T-helper 2 cell treated with Interferon-gamma antibody and Interleukin-4, amounts not matched to agents 100 ng/mL and 5 ng/mL, for 36 hours (primary cell): ENCODE data around the gene ASNSD1. TPM values are rescaled to one million over a fixed set of nuclear protein-coding genes. Genes with fewer than 3 reads are reported as not detected.
"Not testable (repeated sequence)": the region's sequence is repeated elsewhere in the genome, so short reads cannot be mapped to it uniquely, and the experiment has no call there.

Experiments
- intact Hi-C: fragments of 100-400 bp; cut with micrococcal nuclease; formaldehyde crosslinking; loops from one replicate; pipeline ENCODE4 v1.15.1; 2023
- total RNA-seq: library from RNA; stranded (reverse); gene quantifications from 2 replicates; pipeline ENCODE4 v1.2.3, GENCODE V29; 2022

Gene ASNSD1
- total RNA-seq, 1 donor from 2014 or later, result 42.5 TPM

DNA sequence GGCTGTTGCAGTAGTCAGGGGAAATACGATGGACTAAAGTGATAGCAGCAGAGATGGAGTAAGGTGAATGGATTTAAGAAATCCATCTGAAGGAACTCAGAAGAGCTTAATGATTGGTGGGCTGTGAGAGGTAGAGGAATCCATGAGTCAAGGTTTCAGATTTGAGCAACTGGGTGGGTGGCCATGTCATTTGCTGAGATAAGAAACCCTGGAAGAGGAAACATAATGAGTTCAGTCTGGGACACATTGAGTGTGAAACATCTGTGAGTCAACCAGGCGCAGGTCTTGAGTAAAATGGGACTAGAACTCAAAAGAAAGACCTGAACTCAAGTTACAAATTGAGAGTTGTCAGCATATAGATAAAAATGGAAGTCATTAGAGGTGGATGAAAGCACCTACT, 19.7 kb upstream of the ASNSD1 start:
- intact Hi-C loops, result no loop called here

DNA sequence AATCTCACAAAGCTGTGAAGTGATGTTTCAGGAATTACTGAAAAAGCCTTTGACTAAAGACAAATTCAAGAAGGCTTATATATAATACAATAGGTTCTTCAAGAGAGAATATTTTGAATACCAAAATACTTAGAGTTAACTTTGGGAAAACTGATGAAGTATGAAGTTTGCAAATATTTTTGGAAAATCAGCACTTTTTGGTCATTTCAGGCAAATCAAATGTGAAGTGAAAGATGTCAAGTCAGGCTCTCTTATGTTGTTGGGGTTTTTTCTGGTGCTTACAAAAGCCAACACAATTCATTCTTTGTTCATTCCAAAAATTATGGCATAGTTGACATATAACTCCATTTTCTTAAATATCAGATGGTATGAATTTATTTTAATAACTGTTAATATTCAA, 14.7 kb upstream of the ASNSD1 start:
- intact Hi-C loops, result no loop called here

DNA sequence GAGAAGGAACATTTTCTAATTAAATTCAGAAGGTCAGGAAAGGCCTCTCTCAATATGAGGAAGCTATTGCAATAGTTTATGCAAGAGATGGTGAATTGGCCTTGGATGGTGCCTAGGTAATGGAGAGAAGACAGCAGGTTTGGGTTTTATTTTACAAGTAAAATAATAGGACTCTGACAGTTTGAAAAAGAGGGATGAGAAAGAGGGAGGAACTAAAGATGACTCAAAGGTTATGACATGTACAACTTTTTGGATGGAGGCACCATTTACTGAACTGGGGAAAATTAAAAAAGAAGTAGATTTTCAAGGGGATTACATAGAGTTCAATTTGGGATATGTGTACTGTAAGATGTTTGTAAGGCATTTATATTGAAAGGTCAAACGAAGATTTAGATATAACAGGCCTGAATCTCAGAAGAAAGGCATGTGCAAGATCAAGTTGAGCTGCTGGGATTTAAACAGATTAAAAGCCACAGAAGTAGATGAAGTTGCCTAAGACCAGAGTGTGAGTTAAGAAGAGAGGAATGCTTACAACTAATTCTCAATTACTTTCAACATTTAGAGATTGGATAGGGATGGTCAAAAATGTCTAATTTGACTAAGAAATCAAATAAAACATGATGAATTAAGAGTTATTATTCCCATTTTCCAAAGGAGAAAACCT, 12.3 kb upstream of the ASNSD1 start:
- intact Hi-C loops, result no loop called here

DNA sequence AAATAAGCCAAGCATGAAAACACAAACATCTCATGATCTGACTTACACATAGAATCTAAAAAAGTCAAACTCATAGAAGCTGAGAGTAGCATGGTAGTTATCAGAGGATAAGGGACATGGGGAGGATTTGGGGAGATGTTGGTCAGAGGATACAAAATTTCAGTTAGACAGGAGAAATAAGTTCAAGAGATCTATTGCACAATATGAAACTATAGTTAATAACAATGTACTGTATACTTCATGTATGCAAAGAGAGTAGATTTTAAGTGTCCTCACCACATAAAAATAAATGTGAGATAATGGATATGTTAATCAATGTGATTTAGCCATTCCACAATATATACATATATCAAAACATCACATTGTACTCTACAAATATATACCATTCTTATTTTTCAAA, 10.0 kb upstream of the ASNSD1 start:
- intact Hi-C loops, result no loop called here

DNA sequence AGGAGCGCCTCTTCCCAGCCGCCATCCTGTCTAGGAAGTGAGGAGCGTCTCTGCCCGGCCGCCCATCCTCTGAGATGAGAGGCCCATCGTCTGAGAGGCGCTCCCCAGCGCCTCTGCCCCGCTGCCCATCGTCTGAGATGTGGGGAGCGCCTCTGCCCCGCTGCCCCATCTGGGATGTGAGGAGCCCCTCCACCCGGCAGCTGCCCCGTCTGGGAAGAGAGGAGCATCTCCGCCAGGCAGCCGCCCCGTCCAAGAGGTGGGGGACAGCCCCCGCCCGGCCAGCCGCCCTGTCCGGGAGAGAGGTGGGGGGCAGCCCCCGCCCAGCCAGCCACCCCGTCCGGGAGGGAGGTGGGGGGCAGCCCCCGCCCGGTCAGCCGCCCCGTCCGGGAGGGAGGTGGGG, 7.8 kb upstream of the ASNSD1 start:
- intact Hi-C loops, result not testable (repeated sequence)

DNA sequence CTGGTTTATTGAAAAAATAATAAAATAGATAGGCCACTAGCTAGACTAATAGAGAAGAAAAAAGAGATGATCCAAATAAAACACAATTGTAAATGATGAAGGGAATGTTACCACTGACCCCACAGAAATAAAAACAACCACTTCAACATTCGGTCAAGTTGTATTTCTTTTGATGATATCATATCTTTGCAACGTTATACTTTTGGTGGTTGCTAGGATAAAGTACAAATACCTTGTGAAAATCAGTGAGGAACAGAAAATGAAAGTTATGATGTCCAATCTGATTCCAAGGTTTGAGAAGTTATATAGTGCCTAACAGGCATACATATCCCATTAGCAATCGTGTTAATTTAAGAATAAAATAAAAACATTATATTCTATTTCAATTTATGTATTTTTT, 6.6 kb upstream of the ASNSD1 start:
- intact Hi-C loops, result no loop called here

DNA sequence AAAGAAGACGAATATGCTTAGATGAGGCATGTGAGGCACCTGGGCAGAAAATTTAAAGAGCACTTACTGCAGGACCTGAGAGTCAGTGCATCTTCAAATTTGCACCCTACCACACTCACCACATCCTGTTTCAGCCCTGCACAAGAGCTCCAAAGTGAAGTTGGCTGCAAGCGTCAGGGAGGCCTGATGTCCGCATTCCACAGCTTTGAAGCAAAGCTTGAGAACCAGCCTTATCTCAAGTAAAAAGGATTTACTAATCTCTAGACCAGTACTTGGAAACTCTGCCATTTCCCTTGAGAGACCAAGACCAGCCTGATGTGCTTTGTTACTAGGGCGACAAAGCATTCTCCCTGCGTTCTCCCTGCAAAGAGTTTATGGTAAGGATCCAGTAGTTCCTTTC, 3.4 kb upstream of the ASNSD1 start:
- intact Hi-C loops, result no loop called here

DNA sequence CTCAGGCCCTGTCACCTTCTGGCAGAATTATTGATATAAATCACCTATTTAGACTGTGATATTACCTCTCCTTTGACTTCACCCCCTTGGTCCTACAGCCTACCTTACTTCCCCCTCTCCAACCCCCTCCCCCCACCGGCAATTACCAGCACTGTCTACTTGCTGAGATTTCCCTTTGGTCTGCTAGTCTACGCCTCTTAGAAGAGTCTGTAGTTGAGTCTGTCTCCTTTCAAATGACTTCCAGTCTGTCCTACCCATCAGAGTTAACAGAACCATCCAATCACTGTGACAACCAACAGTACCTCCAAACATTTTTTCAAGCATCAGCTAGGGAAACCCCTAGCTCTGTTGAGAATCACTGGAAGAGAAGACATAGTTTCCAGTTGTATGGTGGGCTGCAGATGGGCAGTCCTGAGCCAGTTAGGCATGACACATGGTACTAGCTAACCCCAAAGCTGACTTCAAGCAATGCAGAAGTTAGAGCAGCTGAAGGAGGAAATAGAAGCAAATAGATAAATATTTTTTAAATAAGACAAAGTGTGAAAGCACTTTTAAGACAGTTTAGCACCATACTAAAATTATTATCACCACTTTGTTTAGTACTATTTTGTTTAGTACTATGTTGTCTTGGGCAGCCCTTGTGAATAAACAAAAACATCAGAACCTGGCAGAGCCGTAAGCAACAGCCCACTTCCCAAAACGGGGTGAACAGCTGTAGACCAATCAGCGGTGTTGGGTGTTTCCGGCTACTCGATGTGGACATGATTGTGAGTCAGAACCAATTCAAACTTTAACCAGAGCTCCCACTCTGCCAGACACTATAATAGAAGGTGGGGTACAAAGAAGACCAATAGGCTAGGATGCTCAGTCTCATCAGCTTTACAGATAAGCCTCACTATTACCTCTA, 2.7 kb upstream of the ASNSD1 start:
- intact Hi-C loops, result no loop called here

DNA sequence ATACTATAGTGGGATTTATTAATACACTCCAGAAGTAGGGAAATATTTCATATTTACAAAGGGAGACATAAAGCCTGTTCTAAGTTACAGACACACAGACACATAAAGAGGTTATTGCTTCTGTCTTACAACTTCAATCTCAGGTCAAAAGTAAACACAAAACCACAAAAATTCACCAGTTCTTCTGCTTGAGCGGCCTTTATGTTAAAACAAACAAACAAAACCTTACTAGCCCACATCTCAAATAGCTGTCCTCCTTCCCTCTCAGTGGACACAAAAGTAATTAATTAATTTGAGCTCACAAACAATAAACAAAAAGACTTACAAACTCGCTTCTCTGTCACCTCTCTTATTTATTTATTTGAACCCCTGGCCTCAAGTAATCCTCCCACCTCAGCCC, 1.5 kb upstream of the ASNSD1 start:
- intact Hi-C loops, result loop anchor here (2.0 to 10.0 kb wide), 6 partner anchors 357 to 1353 kb away; partner anchors contain the start of genes GLS, NAB1 and STAT1

DNA sequence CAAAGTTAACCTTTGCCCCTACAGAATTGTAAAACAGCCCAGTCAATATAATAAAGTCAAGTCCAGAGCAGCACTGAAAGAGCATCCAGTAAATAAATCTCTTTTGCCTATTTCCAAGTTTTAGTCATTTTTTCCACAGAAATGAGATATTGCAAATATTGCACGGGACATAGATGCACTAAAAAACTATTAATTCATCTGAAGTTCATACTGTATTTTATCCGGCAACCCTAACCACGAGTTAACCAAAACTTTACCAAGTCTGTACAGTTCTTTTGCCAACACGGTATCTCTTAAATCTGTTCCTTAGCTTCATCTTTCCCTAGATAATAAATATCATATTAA, 484 bp upstream of the ASNSD1 start:
- intact Hi-C loops, result loop anchor here (1.0 to 10.0 kb wide), 14 partner anchors 14 to 1352 kb away; partner anchors contain the start of genes ANKAR, GLS, HIBCH and NAB1

DNA sequence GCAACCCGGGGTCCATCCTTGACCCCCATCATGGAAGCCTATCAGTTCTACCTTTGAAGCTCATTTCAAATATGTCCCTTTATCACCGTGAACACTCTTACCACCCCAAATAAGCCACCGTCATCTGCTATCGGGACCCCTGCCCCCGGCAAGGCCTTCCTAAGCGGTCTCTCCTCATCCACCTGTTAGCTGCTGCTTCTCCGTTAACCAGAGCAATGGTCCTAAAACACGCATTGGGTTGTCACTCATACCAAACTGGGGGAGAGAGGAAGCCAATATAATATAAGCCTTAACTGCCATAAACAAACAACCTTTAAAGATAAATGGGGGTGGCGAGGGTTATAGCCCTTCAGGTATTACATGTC, 680 bp downstream of the ASNSD1 start:
- intact Hi-C loops, result loop anchor here (1.0 to 10.0 kb wide), 14 partner anchors 12 to 1350 kb away; partner anchors contain the start of genes ANKAR, GLS, HIBCH and NAB1

DNA sequence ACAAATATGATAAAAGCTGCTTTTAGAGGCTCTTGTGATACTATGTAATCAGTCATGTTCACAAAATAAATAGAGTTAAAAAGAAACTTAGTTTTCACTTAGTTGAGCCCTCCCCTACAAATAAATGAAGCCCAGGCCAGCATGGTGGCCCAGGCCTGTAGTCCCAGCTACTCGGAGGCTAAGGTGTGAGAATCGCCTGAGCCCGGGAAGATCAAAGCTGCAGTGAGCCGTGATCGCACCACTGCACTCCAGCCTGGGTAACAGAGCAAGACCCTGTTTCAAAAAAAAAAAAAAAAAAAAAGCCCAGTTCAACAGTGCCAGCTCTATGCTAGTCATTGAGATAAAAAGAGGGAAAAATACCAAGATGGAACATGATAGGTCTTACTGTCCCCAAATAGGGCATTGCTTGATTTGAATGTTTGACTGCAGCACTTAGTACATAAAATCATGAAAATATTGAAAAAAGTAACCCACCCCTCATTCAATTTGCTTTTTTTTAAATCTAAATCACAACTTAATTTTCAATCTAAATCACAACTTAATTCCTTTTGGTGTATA, 1.5 kb downstream of the ASNSD1 start:
- intact Hi-C loops, result loop anchor here (5.0 to 10.0 kb wide), 3 partner anchors 360 to 1350 kb away; partner anchors contain the start of genes NAB1 and STAT1

DNA sequence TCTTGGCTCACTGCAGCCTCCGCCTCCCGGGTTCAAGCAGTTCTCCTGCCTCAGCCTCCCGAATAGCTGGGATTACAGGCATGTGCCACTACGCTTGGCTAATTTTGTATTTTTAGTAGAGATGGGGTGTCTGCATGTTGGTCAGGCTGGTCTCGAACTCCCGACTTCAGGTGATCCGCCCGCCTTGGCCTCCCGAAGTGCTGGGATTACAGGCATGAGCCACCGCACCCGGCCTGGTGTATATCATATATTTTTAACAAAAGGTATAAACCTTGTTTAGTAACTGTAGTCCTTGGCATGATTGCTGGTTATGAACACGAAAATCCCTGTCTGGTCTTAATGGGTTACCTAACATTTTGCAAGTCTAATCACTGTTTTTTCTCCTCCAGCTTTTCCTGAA, 2.1 kb downstream of the ASNSD1 start:
- intact Hi-C loops, result loop anchor here (5.0 to 10.0 kb wide), 3 partner anchors 361 to 1349 kb away; partner anchors contain the start of genes NAB1 and STAT1

DNA sequence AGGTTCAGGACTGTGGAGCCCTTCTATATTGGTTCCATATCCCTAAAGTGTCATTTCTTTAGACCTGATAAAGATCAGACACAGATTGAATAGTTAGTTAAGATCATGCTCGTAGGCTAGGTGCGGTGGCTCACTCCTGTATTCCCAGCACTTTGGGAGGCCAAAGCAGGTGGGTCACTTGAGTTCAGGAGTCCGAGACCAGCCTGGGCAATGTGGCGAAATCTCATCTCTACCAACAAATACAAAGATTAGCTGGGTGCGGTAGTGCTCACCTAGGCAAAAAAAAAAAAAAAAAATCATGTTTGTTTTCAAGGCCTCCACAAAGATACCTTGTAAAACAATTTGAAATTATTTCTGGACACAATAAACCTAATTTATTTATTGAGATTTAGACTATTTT, 8.7 kb downstream of the ASNSD1 start:
- intact Hi-C loops, result loop anchor here (5.0 to 10.0 kb wide), 2 partner anchors 373 to 975 kb away; partner anchors contain the start of gene NAB1

DNA sequence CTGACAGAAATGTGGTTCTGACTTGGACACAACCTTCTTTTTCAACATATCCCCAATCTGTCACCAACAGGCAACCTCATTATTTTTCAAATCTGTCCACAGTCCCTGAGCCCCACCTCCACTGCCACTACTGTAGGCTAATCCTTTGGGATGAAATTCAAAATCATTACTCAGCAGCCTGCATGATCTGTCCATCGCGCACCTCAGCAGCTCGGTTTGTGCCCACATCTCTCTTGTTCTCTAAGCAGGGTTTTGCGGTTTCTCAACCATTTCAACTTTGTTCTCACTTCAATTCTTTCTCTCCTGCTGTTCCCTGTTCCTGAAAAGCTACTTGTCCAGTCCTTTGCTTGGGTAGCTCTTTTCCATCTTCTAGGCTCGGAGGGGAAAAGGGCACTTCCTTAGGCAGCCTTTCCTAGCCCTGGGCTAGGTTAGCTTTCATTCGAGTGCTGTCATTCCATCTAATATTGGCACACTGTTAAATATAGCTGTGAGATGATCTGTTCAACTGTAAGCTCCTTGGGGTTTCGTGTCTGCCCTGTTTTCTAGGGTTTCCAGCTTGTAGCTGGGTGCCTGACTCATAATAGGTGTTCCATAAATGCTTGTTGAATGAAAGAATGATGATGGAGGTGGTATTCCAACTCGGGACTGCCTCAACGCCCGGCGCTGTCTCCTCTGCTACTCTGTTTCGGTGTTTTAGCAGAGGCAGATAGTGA, 12.6 kb downstream of the ASNSD1 start:
- intact Hi-C loops, result loop anchor here (1.0 to 5.0 kb wide), 5 partner anchors 13 to 377 kb away; partner anchors contain the start of genes ASNSD1, ORMDL1, OSGEPL1 and PMS1

DNA sequence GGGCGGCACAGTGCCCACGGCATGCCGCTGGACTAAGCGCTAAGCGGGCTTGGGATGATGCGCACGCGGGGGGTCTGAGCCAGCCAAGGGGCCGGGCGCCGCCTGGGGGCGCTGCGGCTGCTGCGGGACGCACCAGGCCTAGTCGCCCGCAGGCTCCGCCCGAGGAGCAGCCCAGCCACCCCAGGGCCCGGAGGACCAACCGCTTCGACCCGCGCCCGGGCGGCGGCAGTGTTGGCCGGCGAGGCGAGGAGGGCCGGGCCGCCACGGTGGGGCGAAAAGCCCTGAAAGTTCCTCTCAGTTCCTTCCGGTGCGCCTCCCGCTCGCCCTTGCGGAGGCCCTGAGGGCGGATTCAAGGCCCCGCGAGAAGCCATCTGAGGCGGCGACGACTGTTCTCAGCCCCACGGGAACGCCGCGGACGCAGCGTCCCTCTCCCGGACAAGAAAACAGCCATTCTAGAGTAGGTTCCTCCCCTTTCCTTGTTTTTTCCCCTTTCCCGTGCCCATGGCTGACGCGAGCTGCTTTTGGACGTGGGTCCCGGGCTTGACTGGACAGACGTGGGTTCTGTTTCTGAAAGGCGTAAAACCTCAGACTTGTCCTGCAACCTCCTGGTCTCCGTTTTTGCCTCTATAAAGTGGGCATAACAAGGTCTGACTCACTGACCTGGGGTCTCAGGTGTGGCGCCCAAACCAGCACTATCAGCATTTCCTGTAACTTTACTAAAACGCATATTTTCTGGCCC, 13.3 kb downstream of the ASNSD1 start, which contains the start of gene ANKAR:
Gene ANKAR, plus strand, starts transcription at position 297 of the 739 bp plus-strand sequence. CDS start 1,821 bp downstream, outside the sequence.
- intact Hi-C loops, result loop anchor here (1.0 to 5.0 kb wide), 6 partner anchors 9 to 377 kb away; partner anchors contain the start of genes ASNSD1, ORMDL1, OSGEPL1 and PMS1

DNA sequence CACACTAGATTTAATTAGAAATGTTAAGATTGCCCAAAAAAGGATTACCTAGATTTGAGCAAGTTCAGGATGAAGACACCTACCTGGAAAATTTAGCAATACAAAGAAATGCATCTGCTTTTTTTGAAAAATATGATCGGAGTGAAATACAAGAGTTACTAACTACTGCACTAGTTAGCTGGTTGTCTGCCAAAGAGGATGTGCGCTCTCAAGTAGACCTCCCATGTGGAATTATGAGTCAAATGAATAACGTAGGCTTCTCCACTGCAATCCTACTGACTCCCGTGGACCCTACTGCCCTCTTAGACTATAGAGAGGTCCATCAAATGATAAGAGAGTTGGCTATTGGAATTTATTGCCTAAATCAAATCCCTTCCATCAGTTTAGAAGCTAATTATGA, 15.2 kb downstream of the ASNSD1 start:
- intact Hi-C loops, result no loop called here

DNA sequence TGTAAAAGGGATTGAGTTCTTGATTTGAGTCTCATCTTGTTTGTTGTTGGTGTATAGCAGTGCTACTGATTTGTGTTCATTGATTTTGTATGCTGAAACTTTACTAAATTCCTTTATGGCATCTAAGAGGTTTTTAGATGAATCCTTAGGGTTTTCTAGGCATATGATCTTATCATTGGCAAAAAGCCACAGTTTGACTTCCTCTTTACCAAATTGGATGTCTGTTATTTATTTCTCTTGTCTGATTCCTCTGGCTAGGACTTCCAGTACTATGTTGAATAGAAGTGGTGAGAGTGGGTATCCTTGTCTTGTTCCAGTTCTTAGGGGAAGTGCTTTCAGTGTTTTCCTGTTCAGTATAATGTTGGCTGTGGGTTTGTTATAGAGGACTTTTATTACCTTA, 18.0 kb downstream of the ASNSD1 start:
- intact Hi-C loops, result no loop called here

DNA sequence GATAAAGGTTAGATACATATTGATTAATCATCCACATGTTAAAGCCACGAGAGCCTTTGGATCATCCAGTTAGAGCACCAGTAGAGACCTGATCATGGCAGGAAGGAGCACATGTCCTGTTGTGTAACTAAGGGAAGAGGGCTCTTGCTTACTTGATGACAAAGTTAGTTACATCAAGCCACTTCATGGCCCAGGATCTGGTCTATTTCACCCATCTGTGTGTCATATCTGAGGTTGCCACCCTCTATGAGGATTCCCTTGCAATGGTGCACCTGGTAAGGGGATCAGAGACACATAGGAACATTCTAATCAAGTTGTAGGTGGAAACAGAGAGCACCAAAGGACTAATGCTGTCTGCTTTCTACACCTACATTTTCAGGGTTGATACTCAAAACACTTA, 19.9 kb downstream of the ASNSD1 start:
- intact Hi-C loops, result no loop called here

DNA sequence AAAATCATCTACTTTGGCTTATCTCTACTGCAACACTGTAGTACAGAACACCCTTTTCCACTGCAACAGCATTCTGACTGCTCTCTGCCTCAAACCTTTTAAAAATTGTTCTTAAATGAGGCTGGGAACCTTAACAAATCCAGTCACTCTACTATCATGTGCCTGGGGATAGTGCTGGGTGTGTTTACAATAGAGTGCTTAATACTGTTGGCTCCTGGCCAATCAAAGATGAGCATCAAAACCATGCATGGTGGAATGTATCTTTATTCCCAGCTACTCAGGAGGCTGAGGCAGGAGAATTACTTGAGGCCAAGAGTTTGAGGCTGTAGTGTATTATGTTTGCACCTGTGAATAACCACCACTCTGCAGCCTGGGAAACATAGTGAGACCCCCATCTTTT, 20.6 kb downstream of the ASNSD1 start:
- intact Hi-C loops, result no loop called here
